ENCODE measurements around the gene CS.
"Not testable (repeated sequence)": the region's sequence is repeated elsewhere in the genome, so short reads cannot be mapped to it uniquely, and the experiment has no call there.

Gene CS

DNA sequence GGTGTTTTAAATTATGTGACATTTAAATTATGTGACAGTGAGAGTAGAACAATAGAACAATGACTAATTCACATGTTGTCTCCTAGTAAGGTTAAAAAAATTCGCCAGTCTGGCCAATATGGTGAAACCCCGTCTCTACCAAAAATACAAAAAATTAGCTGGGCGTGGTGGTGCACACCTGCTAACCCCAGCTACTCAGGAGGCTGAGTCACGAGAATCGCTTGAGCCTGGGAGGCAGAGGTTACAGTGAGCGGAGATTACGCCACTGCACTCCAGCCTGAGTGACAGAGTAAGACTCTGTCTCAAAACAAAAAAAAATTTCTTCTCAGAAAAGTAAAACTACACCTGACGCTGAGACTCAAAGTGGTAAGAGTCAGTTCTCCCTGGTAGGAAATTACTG is 2.7 kb downstream of the CS start:
- Histone ChIP-seq H3K36me3 (ENCODE audit: control insufficient read depth in 1 of 2, insufficient read depth in 2 of 2, low read length in 2 of 2) (peaks cover 0 to 3% of the 10 kb centered on the region in 2 donors), H3K27me3 (ENCODE audit: low read depth, low read length) (no peaks in the 10 kb centered on the region), H3K27ac (ENCODE audit: low read length) (no peak overlapping the region), H3K9me3 (ENCODE audit: control insufficient read depth in 1 of 2, low read length in 2 of 2) (no peaks in the 10 kb centered on the region), H3K4me1 (ENCODE audit: control insufficient read depth in 1 of 2, insufficient read depth in 2 of 2, low read length in 2 of 2) (peaks cover 17 to 55% of the 10 kb centered on the region in 2 donors), H3K4me3 (ENCODE audit: low read depth in 1 of 2, low read length in 2 of 2) (no peak overlapping the region)

DNA sequence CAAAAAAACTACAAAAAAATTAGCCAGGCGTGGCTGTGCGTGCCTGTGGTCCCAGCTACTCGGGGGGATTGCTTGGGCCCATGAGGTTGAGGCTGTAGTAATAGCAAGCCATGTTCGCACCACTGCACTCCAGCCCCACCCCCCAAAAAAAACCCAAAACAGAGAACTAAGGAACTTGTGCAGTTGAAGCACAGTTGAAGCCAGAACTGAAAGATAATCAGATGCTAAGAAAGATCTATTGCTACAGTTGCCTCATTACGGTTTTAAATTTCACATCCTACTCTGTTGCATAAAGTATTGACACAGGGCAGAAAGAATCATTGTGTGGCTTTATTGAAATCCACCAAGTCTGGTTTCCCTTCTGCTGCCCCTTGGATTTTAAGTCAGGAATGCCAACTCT is 3.8 kb downstream of the CS start:
- H3K4me3 ChIP-seq (ENCODE audit: low read depth in 1 of 2, low read length in 2 of 2), result no peak overlapping the region
- no peak overlapping the region for H3K27ac ChIP-seq (ENCODE audit: low read length)
- H3K27me3 ChIP-seq (ENCODE audit: low read depth, low read length), result no peaks in the 10 kb centered on the region
- H3K4me1 ChIP-seq (ENCODE audit: control insufficient read depth in 1 of 2, insufficient read depth in 2 of 2, low read length in 2 of 2), result peaks cover 17 to 49% of the 10 kb centered on the region in 2 donors
- no peaks in the 10 kb centered on the region for H3K9me3 ChIP-seq (ENCODE audit: control insufficient read depth in 1 of 2, low read length in 2 of 2)
- peaks cover 4 to 9% of the 10 kb centered on the region in 2 donors for H3K36me3 ChIP-seq (ENCODE audit: control insufficient read depth in 1 of 2, insufficient read depth in 2 of 2, low read length in 2 of 2)

DNA sequence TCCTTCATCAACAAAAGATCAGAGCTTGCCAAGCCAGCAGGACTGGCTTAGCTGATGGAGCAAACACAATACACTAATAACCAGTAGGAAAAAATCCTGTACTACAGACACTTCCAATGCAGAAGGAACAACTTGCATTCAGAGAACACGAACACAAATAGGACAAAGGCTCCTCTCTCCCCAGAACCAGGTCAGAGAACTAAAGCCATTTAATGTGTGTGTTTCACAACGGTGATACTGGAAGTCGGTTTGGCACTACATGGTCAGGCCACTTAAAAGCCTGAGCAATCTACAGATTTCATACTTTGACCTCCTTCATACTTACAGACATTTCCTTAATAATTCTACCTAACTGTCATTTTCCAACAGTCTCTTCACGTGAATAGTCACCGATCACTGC is 6.3 kb downstream of the CS start:
- Histone ChIP-seq H3K9me3 (ENCODE audit: control insufficient read depth in 1 of 2, low read length in 2 of 2) (no peaks in the 10 kb centered on the region), H3K4me3 (ENCODE audit: low read depth in 1 of 2, low read length in 2 of 2) (no peak overlapping the region), H3K36me3 (ENCODE audit: control insufficient read depth in 1 of 2, insufficient read depth in 2 of 2, low read length in 2 of 2) (peaks cover 5 to 19% of the 10 kb centered on the region in 2 donors), H3K4me1 (ENCODE audit: control insufficient read depth in 1 of 2, insufficient read depth in 2 of 2, low read length in 2 of 2) (peaks cover 4 to 33% of the 10 kb centered on the region in 2 donors), H3K27me3 (ENCODE audit: low read depth, low read length) (no peaks in the 10 kb centered on the region), H3K27ac (ENCODE audit: low read length) (no peak overlapping the region)

DNA sequence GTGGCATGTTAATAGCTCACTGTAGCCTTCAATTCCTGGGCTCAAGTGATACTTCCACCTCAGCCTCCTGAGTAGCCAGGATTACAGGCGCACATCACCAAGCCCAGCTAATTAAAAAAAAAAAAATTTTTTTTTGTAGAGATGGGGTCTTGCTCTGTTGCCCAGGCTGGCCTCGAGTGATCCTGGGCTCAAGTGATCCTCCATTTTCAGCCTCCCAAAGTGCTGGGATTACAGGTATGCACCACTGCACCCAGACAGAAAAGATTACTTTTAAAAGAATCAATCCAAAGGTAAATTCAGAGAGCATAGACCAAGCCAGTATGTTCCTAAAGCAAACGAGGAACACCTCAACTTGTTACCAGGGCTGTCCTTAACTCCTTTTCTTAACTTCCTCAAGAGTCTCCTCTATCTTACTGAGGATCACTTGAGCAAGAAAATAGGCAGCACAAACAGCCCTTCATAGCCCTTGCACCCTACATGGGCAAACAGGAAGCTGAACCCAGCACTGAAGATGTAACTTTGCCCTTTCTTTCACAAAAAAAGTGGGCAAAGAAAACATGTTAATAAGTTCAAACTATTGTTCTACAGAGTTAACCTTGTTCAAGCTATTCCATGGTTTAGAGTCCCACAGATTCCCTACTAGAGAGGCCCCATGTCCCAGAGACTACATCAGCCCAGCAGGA is 11.3 kb downstream of the CS start:
- Histone ChIP-seq H3K36me3 (ENCODE audit: control insufficient read depth in 1 of 2, insufficient read depth in 2 of 2, low read length in 2 of 2) (peaks cover 16 to 26% of the 10 kb centered on the region in 2 donors), H3K9me3 (ENCODE audit: control insufficient read depth in 1 of 2, low read length in 2 of 2) (no peaks in the 10 kb centered on the region), H3K27ac (ENCODE audit: low read length) (no peak overlapping the region), H3K27me3 (ENCODE audit: low read depth, low read length) (no peaks in the 10 kb centered on the region), H3K4me1 (ENCODE audit: control insufficient read depth in 1 of 2, insufficient read depth in 2 of 2, low read length in 2 of 2) (peaks cover 6 to 24% of the 10 kb centered on the region in 2 donors), H3K4me3 (ENCODE audit: low read depth in 1 of 2, low read length in 2 of 2) (no peak overlapping the region)

DNA sequence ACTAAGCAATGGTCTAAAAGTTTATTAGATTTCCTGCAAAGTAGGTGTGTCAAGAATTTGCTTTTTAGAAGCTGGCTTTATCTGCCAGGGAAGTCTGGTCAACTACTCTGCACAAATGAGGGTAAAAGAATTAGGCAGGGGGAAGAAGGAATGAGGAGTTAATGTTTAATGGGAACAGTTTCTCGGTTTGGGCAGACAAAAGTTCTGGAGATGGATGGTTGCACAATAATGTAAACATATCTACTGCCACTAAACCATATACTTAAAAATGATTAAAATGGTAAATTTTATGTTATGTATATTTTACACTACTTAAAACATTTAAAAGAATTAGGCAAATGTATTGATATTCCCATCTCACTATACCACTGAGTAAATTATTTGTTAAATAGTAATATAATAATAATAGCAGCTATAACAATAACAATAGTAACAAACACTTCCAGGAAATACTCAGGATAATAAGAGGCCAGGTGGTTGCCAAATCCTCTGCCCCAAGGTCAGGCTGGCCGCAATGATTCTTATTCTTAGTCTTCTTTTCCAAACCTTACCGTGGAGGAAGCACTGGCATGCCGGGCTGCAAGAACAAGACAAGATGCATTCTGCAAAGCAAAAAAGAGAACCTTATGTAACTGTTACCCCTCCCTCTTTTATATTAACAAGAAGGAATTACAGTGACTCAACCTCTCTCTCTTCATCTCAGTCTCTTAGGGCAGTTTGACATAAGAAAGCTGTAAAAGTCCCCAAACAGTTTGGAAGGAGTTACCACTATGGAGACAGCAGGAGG is 13.9 kb downstream of the CS start:
- Histone ChIP-seq H3K4me1 (ENCODE audit: control insufficient read depth in 1 of 2, insufficient read depth in 2 of 2, low read length in 2 of 2) (peaks cover 4 to 25% of the 10 kb centered on the region in 2 donors), H3K36me3 (ENCODE audit: control insufficient read depth in 1 of 2, insufficient read depth in 2 of 2, low read length in 2 of 2) (peaks cover 33 to 43% of the 10 kb centered on the region in 2 donors), H3K9me3 (ENCODE audit: control insufficient read depth in 1 of 2, low read length in 2 of 2) (no peaks in the 10 kb centered on the region), H3K27ac (ENCODE audit: low read length) (peak overlapping the region; percentile 60), H3K4me3 (ENCODE audit: low read depth in 1 of 2, low read length in 2 of 2) (no peak overlapping the region), H3K27me3 (ENCODE audit: low read depth, low read length) (no peaks in the 10 kb centered on the region)

DNA sequence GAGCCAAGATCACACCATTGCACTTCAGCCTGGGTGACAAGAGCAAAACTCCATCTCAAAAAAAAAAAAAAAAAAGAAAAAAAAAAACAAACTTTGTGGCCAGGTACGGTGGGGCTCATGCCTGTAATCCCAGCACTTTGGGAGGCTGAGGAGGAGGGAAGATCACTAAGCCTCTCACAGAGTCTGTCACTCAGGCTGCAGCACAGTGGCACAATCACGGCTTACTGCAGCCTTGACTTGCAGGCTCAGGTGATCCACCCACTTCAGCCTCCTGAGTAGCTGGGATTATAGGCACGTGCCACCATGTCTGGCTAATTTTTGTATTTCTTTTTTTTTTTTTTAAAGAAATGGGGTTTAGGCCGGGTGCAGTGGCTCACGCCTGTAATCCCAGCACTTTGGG is 15.9 kb downstream of the CS start:
- not testable (repeated sequence) for H3K27ac ChIP-seq (ENCODE audit: low read length); H3K27me3 ChIP-seq (ENCODE audit: low read depth, low read length); H3K9me3 ChIP-seq (ENCODE audit: control insufficient read depth in 1 of 2, low read length in 2 of 2); H3K4me3 ChIP-seq (ENCODE audit: low read depth in 1 of 2, low read length in 2 of 2)
- peaks cover 4 to 25% of the 10 kb centered on the region in 2 donors for H3K4me1 ChIP-seq (ENCODE audit: control insufficient read depth in 1 of 2, insufficient read depth in 2 of 2, low read length in 2 of 2)
- H3K36me3 ChIP-seq (ENCODE audit: control insufficient read depth in 1 of 2, insufficient read depth in 2 of 2, low read length in 2 of 2), result peaks cover 40 to 44% of the 10 kb centered on the region in 2 donors

DNA sequence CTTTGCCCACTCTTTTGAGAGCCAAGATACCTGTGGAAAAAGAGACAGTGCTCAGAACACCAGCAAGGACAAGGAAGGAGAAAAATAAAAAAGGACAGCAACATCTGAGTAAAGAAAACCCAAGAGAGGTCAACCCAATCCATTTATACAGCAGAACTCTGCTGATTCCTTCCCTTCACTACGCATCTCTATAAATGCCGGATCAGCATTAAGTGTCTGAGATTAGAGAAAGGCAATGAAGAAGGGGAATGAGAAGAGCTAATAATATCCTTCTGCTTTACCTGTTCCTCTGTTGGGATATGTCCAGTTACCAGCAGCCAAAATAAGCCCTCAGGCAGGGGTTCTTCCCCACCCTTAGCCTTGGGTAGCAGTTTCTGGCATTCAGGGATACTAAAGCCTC is 17.6 kb downstream of the CS start:
- H3K27ac ChIP-seq (ENCODE audit: low read length), result peak overlapping the region; percentile 23
- H3K4me1 ChIP-seq (ENCODE audit: control insufficient read depth in 1 of 2, insufficient read depth in 2 of 2, low read length in 2 of 2), result peaks cover 4 to 25% of the 10 kb centered on the region in 2 donors
- no peak overlapping the region for H3K4me3 ChIP-seq (ENCODE audit: low read depth in 1 of 2, low read length in 2 of 2)
- no peaks in the 10 kb centered on the region for H3K9me3 ChIP-seq (ENCODE audit: control insufficient read depth in 1 of 2, low read length in 2 of 2)
- no peaks in the 10 kb centered on the region for H3K27me3 ChIP-seq (ENCODE audit: low read depth, low read length)
- H3K36me3 ChIP-seq (ENCODE audit: control insufficient read depth in 1 of 2, insufficient read depth in 2 of 2, low read length in 2 of 2), result peaks cover 40 to 57% of the 10 kb centered on the region in 2 donors

DNA sequence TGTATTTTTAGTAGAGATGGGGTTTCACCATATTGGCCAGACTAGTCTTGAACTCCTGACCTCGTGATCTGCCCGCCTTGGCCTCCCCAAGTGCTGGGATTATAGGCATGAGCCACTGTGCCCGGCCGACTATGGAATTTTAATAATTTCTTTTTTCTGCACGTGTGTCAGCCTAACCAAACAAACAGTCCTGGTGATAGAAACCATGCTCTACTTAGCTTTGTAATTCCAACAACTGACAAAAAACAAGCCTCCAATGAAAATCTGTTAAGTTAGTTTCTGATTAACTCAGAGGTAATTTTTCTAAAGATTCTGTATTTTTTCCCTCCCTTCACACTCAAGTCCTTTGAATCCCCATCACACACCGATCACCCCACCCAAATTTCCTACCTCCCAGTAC is 18.1 kb downstream of the CS start:
- H3K27ac ChIP-seq (ENCODE audit: low read length), result no peak overlapping the region
- peaks cover 40 to 57% of the 10 kb centered on the region in 2 donors for H3K36me3 ChIP-seq (ENCODE audit: control insufficient read depth in 1 of 2, insufficient read depth in 2 of 2, low read length in 2 of 2)
- H3K4me3 ChIP-seq (ENCODE audit: low read depth in 1 of 2, low read length in 2 of 2), result no peak overlapping the region
- H3K9me3 ChIP-seq (ENCODE audit: control insufficient read depth in 1 of 2, low read length in 2 of 2), result no peaks in the 10 kb centered on the region
- no peaks in the 10 kb centered on the region for H3K27me3 ChIP-seq (ENCODE audit: low read depth, low read length)
- peaks cover 4 to 19% of the 10 kb centered on the region in 2 donors for H3K4me1 ChIP-seq (ENCODE audit: control insufficient read depth in 1 of 2, insufficient read depth in 2 of 2, low read length in 2 of 2)

DNA sequence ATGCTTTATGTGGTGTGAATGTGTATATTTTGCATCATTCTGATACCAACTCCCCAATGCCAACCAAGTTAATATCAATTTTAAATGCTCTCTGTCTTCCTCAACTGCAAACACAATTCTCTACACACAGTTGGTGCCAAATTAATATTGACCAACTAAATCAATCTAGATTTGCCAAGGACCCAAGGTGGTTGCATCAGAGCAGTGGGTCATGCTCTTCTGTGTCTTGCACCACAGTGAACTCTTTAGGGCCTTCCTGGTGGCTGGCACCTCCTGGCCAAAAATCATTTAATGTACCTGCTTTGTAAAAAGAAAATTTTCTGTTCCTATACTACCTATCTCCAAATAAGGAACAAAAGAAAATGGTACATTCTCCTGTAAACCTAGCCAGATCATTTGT is 19.3 kb downstream of the CS start:
- no peak overlapping the region for H3K4me3 ChIP-seq (ENCODE audit: low read depth in 1 of 2, low read length in 2 of 2)
- peaks cover 0 to 8% of the 10 kb centered on the region in 2 donors for H3K4me1 ChIP-seq (ENCODE audit: control insufficient read depth in 1 of 2, insufficient read depth in 2 of 2, low read length in 2 of 2)
- no peak overlapping the region for H3K27ac ChIP-seq (ENCODE audit: low read length)
- peaks cover 43 to 59% of the 10 kb centered on the region in 2 donors for H3K36me3 ChIP-seq (ENCODE audit: control insufficient read depth in 1 of 2, insufficient read depth in 2 of 2, low read length in 2 of 2)
- H3K27me3 ChIP-seq (ENCODE audit: low read depth, low read length), result no peaks in the 10 kb centered on the region
- H3K9me3 ChIP-seq (ENCODE audit: control insufficient read depth in 1 of 2, low read length in 2 of 2), result no peaks in the 10 kb centered on the region

DNA sequence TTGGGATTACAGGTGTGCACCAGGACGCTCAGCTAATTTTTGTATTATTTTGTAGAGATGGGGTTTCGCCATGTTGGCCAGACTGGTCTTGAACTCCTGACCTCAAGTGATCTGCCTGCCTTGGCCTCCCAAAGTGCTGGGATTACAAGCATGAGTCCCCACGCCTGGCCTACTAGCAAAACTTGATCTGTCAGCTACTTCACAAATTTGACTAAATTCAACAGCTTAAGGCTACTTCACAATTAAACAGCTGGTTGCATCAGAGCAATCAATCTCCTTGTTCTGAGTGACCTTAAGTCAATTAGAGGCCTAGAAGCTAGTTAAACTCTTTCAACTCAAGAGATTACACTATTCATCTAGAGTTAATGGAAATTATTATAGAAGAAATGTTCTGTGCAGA is 21.2 kb downstream of the CS start:
- no peak overlapping the region for H3K27ac ChIP-seq (ENCODE audit: low read length)
- H3K36me3 ChIP-seq (ENCODE audit: control insufficient read depth in 1 of 2, insufficient read depth in 2 of 2, low read length in 2 of 2), result peaks cover 50 to 67% of the 10 kb centered on the region in 2 donors
- H3K9me3 ChIP-seq (ENCODE audit: control insufficient read depth in 1 of 2, low read length in 2 of 2), result no peaks in the 10 kb centered on the region

DNA sequence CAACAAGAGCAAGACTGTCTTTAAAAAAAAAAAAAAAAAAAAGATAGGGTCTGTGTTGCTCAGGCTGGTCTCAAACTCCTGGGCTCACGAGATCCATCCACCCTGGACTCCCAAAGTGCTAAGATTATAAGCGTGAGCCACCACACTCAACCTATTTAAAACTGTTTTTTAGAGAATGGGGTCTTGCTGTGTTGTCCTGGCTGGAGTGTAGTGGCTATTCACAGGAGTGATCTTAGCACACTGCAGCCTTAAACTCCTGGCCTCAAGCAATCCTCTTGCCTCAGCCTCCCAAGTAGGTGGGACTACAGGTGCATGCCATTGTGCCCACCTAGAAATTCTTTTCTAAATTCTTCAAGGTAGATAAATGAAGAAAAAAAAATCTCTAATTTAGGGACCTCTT is 25.8 kb downstream of the CS start:
- H3K36me3 ChIP-seq (ENCODE audit: control insufficient read depth in 1 of 2, insufficient read depth in 2 of 2, low read length in 2 of 2), result peaks cover 41 to 56% of the 10 kb centered on the region in 2 donors
- H3K4me1 ChIP-seq (ENCODE audit: control insufficient read depth in 1 of 2, insufficient read depth in 2 of 2, low read length in 2 of 2), result peaks cover 5 to 10% of the 10 kb centered on the region in 2 donors
- no peaks in the 10 kb centered on the region for H3K9me3 ChIP-seq (ENCODE audit: control insufficient read depth in 1 of 2, low read length in 2 of 2)
- H3K27ac ChIP-seq (ENCODE audit: low read length), result no peak overlapping the region
- H3K4me3 ChIP-seq (ENCODE audit: low read depth in 1 of 2, low read length in 2 of 2), result no peak overlapping the region
- H3K27me3 ChIP-seq (ENCODE audit: low read depth, low read length), result no peaks in the 10 kb centered on the region

More for the DNA sequence above, 21.2 kb downstream of the CS start:
- H3K4me1 ChIP-seq (ENCODE audit: control insufficient read depth in 1 of 2, insufficient read depth in 2 of 2, low read length in 2 of 2), result peaks cover 0 to 6% of the 10 kb centered on the region in 2 donors
- no peaks in the 10 kb centered on the region for H3K27me3 ChIP-seq (ENCODE audit: low read depth, low read length)
- H3K4me3 ChIP-seq (ENCODE audit: low read depth in 1 of 2, low read length in 2 of 2), result no peak overlapping the region
